Retina (tissue), 1 donor: Measurements from ENCODE around the gene UBC.
"Not testable (repeated sequence)": the region's sequence is repeated elsewhere in the genome, so short reads cannot be mapped to it uniquely, and the experiment has no call there.

Experiments used
- DNase-seq: peaks from one replicate; pipeline ENCODE4 v3.0.0-alpha.2; 2016

The UBC gene

DNA sequence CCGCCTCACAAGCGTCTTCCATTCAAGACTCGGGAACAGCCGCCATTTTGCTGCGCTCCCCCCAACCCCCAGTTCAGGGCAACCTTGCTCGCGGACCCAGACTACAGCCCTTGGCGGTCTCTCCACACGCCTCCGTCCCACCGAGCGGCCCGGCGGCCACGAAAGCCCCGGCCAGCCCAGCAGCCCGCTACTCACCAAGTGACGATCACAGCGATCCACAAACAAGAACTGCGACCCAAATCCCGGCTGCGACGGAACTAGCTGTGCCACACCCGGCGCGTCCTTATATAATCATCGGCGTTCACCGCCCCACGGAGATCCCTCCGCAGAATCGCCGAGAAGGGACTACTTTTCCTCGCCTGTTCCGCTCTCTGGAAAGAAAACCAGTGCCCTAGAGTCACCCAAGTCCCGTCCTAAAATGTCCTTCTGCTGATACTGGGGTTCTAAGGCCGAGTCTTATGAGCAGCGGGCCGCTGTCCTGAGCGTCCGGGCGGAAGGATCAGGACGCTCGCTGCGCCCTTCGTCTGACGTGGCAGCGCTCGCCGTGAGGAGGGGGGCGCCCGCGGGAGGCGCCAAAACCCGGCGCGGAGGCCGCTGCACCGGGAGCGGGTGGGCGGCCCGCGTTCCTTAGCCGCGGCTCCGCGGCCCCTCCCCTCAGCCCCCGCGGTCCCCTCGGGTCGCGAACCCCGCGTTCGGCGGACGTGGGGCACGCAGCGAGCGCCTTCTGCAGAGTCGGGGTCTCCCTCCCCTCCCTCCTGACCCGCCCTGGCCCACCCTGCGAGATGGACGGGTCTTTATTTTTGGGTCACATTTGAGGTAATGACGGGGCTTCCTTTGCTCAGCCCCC is at the start of gene UBC:
TSS of gene UBC (minus strand) at position 259 of the 847 bp plus-strand sequence. CDS start 879 bp downstream, outside the sequence.
- DNase-seq = peak; percentile 100

DNA sequence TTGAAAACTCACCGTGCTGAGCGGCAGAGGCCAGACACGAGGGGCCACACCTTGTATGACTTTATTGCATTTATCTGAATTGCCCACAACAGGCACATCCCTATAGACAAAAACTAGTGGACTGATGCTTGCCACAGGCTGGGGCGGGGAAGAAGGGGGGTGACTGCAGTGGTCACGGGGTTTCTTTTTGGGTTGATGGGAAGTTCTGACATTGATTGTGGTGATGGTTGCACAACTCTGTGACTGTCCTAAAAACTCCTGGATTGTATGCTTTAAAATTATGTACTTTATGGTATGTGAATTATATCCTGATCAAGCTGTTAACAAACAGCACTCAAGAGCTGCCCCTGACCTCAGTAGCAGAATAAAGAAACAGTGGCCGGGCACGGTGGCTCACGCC is 48.8 kb upstream of the UBC start:
- DNase-seq = no peak

GRCh38 chr12:124961055-124961454 is 46.6 kb upstream of the UBC start:
- DNase-seq = no peak

DNA sequence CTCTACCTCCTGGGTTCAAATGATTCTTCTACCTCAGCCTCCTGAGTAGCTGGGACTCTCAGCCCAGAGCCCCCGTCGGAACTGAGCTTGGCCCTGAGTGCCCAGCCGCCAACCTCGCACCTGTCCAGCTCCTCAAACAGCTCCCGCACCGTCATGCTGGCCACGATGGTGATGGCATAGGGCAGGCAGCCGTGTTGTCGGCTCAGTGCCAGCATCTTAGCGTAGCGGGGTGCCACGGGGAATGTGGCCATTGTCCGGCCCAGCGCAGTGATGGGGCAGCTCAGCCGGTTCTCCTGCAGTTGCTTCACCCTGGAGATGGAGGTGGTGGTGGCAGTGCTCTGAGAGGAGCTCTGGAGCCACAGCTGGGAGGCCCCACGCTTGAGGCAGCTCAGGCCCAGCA is 42.1 kb upstream of the UBC start:
- no peak for DNase-seq

DNA sequence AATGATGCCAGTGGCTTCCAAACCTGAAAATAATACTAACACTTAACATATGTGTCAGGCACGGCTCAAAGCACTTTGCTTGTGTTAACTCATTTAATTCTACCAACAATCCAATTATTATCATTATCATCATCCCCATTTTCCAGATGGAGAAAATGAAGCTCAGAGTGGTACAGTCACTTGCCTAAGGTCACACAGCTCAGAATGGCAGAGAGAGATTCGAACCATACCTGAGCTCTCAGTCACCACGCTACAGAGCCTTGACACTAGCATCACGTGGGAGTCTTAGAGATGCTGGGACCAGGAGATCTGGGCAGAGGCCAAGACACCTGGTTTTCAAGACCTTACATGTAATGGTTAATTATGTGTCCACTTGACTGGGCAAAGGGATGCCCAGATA is 40.3 kb upstream of the UBC start:
- no peak for DNase-seq

DNA sequence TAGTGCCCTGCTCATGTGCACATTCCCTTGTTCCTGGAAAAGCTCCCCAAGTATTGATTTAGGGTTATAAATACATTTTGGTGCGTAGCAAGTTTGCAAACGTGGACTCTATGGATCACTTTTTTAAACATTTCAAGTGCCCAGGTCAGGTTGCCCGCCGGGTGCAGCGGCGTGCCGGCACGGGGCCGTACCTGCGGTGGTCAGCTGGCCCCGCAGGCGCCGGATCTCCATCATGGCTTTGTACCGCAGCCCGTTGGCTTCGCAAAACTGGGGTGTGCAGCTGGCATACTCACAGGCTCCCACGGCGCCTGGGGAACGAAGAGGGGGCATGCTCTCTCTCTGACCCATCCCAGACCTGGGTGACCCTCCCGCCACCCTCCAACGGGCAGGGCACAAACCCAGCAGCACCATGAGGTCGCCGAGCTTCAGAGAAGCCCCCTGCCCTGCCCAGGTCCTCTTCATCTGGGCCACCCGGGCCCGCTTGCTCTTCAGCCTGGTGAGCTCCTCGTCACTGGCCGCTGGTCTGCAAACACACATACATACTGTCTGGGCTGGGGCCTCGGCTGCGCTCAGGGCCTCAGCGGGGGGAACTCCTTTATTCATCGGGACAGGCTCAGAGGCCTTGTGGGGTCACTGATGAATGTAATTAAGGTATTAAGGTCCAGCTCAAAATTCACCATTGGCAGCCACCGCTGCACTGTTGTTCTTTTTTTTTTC is 39.4 kb upstream of the UBC start:
- no peak for DNase-seq

DNA sequence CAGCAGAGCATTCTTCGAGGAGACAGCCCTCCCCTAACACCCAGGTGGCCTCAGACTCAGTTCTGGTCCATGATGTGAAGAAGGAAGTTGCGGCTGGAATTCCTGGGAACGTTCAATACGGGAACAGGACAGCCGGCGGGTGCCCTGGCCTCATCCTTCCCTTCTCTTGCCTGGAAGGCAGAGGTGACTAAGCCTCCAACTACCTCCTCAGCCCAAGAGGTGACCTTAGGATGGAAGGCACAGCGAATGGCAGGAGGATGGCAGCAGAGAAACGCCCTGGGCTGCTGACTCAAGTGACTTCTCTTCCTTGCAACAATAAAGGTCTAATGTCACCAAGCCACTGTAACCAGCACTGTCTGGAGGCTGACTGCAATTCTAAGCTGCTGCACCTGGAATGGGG is 38.4 kb upstream of the UBC start:
- DNase-seq = no peak

- DNase-seq = no peak
Measured at GRCh38 chr12:124952295-124952694, 37.8 kb upstream of the UBC start.

DNA sequence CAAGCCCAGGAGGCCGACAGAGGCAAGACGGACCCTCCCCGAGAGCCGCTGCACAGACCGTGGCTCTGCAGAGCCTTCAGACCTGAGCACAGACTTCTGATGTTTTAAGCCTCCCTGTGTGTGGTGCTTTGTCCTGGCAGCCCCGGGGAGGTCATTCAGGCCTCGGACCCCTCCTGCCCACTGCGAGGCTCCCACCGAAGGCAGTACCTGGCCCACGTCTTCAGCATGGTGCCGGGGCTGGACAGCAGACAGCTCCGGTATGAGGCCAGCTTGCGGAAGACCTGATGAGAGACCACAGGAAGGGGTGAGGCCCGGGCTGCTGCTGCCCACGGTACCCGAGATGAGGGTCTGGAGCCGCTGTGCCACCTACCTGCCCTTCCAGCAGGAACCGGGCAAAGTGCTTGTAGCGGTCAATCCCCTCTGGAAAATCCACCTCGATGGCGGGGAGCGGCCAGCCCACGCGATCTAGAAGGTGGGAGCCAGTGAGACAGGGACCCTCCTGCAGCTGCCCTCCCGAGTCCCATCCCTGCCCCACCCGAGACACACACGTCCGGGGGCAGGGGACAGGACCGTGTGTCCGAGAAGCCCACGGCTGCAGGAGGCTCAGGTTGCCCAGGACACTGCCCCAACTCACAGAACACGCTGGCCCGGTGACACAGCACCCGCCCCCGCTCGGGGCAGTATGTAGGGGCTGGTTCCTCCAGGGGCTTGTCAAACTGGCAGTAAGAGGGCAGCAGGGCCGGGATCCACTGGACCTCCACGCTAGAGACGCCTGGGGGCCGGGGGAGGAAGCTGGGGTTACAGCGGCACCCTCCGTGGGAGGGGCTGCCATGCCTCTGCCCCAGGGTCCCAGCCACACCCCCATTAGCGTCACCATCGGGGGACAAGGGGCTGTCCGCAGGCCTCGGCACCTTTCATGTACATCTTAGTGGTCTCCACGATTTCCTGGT is 35.6 kb upstream of the UBC start:
- no peak for DNase-seq

GRCh38 chr12:124949066-124949465 is 34.6 kb upstream of the UBC start:
- no peak for DNase-seq

DNA sequence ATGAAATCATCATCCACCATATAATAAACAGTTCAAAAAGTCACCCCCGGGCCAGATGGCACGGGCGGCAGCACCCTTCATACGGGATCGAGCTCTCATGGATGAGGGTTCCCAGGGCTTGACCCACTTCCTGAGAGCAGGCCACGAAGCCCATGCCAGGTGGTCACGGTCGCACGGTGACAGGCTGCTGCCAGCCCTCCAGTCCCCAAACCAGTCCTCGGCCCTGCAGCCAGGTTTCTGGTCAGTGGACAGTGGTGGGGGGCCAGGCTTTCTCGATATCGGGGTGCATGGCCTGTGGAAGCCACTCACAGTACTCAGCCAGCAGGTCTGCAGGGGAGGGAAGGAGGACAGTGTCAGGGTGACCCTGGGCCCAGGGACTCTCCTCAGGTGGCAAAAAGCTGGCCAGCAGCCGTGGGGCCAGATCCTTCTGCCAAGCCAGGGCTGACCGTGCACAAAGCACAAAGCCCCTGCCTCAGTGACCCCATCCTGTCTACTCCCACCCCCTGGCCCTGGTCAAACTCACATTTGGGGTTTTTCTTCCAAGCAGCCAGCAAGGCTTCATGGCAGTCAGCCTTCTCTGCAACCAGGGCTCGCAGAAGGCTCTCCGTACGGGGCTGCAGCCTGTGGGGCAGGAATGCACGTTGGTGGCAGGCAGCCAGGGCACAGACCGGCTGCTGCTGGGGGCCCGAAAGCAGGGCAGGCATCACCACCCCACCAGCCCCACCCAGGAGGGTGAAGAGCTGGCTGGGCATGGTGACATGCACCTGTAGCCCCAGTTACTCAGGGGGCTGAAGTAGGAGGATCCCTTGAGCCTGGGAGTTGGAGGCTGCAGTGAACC is 33.3 kb upstream of the UBC start:
- peak; percentile 39 for DNase-seq

DNA sequence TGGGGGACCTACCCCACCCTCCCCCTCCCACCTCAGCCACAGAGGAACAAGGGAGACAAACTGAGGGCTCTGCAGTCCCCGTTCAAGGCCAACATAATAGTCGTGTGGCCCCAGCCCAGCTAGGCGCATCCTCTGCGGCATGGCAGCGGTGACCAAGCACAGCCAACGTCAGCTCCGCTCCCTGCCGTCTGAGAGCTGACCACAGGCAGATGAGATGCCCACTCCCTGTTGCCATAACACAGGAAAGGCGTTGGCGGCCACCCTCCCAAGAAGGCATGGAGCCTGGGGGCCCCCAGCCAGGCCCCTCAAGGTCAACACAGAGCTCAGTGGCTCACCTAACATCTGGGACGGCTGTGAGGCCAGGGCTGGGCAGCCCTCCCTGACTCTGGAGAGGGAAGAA is 32.6 kb upstream of the UBC start:
- DNase-seq = no peak

DNA sequence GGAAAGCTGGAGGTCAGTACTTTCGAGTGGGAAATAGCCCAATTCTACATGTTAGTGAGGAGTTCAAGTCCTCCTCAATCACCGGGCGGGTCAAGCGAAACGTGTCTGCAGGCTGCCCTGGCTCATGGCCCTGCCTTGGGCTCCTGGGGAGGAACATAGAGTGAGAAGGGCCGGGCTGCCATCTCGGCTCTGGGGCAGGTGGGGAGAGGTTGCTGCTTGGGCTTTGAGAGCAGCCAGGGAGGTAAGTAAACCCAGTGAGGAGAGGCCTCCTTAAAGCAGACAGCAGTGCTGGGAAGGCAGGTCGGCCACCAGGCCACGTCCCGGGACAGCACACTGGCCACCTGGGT is 32.0 kb upstream of the UBC start:
- DNase-seq = no peak

DNA sequence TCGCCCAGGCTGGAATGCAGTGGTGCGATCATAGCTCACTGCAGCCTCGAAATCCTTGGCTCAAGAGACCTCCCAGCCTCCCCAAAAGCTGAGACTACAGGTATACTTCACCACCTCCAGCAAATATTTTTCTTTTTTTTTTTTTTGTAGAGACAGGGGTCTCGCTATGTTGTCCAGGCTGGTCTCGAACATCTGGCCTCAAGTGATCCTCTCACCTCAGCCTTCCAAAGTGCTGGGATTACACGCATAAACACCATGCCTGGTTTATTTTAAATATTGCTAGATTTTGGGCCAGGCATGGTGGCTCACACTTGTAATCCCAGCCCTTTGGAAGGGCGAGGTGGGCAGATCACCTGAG is 26.7 kb upstream of the UBC start:
- no peak for DNase-seq

DNA sequence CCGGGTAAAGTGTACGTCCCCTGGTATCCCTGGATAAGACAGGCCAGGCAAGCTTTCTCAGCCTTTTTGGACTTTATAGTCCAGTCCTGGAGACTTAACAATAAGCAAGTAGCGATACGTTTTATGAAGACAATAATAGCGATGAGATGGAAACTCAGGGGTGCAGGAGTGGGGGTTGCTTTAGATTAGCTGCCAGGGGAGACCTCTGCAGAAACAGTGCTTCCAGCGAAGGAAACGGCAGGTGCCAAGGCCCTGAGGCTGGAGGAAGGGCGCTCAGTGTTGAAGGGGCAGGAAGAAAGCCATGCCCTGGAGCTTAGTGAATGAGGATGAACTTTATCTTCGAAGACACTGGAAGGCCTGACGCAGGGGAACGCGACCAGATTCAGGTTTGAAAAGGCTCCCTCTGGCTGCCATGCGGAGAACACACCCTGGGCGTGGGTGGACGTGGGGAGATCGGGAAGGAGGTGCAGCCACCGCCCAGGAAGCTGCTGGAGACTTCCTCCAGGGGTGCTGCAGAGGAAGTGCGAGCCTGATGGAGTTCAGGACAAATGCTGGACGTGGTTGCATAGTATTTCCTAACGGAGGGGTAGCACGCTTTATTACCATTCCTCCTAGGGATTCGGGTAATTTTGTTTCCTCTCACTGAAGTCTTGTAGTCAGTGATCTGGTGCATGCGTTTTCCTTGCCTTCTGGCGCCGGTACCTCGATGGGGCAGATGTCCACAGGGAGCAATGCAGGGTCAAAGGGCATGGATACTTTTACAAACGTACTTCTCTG is 26.1 kb upstream of the UBC start:
- DNase-seq = peak; percentile 88

DNA sequence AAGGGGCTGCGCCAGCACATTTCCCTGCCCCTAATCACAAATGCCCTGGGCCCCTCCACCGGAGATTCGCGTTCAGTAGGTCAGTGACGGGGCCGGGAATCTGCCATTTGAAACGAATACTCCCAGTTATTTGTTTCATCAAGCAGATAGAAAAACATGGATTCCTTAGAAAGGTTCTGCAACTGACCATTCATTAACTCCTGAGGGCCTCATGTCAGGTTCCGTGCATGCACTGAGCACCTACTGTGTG is 25.6 kb upstream of the UBC start:
- no peak for DNase-seq

GRCh38 chr12:124939421-124940142 is 25.1 kb upstream of the UBC start:
- peak; percentile 98 for DNase-seq

DNA sequence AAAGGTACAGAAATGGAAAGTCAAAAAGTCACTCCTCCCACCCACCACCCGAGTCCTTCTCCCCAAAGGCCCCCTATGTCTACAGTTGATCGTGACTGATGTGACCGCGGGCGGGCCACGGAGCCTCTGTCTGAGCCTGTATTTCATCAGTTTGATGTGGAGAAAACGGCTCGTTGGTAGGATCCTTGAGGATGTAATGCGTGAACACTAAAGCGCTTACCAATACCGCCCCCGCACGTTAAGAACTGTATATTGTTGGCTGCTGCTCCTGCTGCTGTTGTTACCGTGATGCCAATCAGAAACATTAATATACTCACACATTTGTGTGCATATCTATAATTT is 24.6 kb upstream of the UBC start:
- DNase-seq = no peak

- DNase-seq = no peak
Measured at GRCh38 chr12:124938587-124938986, 24.1 kb upstream of the UBC start.

GRCh38 chr12:124938108-124938507 is 23.7 kb upstream of the UBC start:
- no peak for DNase-seq

DNA sequence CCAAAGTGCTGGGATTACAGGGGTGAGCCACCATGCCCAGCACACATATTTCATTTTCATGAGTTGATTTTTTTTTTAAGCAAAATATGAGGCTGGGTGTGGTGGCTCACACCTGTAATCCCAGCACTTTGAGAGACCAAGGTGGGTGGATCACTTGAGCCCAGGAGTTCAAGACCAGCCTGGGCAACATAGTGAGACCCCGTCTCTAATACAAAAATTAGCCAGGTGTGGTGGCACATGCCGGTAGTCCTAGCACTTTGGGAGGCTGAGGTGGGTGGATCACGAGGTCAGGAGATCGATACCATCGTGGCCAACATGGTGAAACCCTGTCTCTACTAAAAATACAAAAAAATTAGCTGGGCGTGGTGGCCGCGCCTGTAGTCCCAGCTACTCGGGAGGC is 17.1 kb upstream of the UBC start:
- not testable (repeated sequence) for DNase-seq
